DND-41 (cell line): Measurements from ENCODE around the gene WAC.
A peak's percentile ranks its signal among the peaks of the same experiment; 100 is the strongest.

ENCODE experiments used
- ATAC-seq: fragments of 200-7000 bp; cut with Tn5 transposase; 3 replicates; pipeline ENCODE4 v1.9.1; 2021; ENCODE audit warnings: low read depth; ENCODE audit not compliant: insufficient read depth
- DNase-seq: peaks from one replicate; pipeline ENCODE4 v3.0.0-alpha.2; 2020
- H2AFZ ChIP-seq: 2 replicates; pipeline ENCODE4 v1.6.0; 2012; ENCODE audit warnings: low read depth, low read length
- H3K27ac ChIP-seq: 2 replicates; pipeline ENCODE4 v1.5.1; 2012; ENCODE audit warnings: low read length, inconsistent platforms
- H3K27me3 ChIP-seq: fragments of 200-600 bp; sonication (generic); 2 replicates; pipeline ENCODE4 v1.6.0; 2012; ENCODE audit warnings: low read length, mild to moderate bottlenecking, inconsistent platforms; ENCODE audit not compliant: insufficient read depth, poor library complexity
- H3K36me3 ChIP-seq: 2 replicates; pipeline ENCODE4 v1.5.1; 2012; ENCODE audit warnings: low read length, inconsistent platforms; ENCODE audit not compliant: insufficient read depth
- H3K4me1 ChIP-seq: 2 replicates; pipeline ENCODE4 v1.5.1; 2012; ENCODE audit warnings: mild to moderate bottlenecking, low read length; ENCODE audit not compliant: insufficient read depth
- H3K4me2 ChIP-seq: 2 replicates; pipeline ENCODE4 v1.6.0; 2012; ENCODE audit warnings: mild to moderate bottlenecking, moderate library complexity, low read length, inconsistent platforms; ENCODE audit not compliant: insufficient read depth
- H3K4me3 ChIP-seq, 2 experiments: fragments of 200-600 bp in 1 of 2; shearing (Covaris generic) in 1 of 2; 2 replicates each; pipeline ENCODE4 v1.5.1; 2012 to 2016; ENCODE audit warnings: inconsistent platforms in 2 of 2, low read length in 2 of 2, mild to moderate bottlenecking in 2 of 2, low read depth in 1 of 2, moderate library complexity in 1 of 2
- H3K79me2 ChIP-seq: 2 replicates; pipeline ENCODE4 v1.6.0; 2012; ENCODE audit warnings: low read length, inconsistent platforms; ENCODE audit not compliant: insufficient read depth
- H3K9ac ChIP-seq: 2 replicates; pipeline ENCODE4 v1.6.0; 2012; ENCODE audit warnings: low read depth, mild to moderate bottlenecking, inconsistent platforms, low read length, moderate library complexity
- H3K9me3 ChIP-seq: 2 replicates; pipeline ENCODE4 v1.5.1; 2012; ENCODE audit warnings: low read length, moderate library complexity, mild to moderate bottlenecking, inconsistent platforms; ENCODE audit not compliant: insufficient read depth, severe bottlenecking
- H4K20me1 ChIP-seq: 2 replicates; pipeline ENCODE4 v1.6.0; 2012; ENCODE audit warnings: low read length; ENCODE audit not compliant: insufficient read depth
- EZH2 ChIP-seq: IDR thresholded peaks from 3 replicates; pipeline ENCODE4 v1.6.1; 2012; ENCODE audit warnings: borderline replicate concordance, low read depth, mild to moderate bottlenecking, moderate library complexity, low read length, inconsistent platforms; ENCODE audit not compliant: severe bottlenecking
- TF ChIP-seq, protein P1 (sequence below): IDR thresholded peaks from 2 replicates; pipeline ENCODE4 v1.5.1; 2012; ENCODE audit warnings: borderline replicate concordance, low read length, moderate library complexity, mild to moderate bottlenecking; ENCODE audit not compliant: poor library complexity, severe bottlenecking; ENCODE audit errors: extremely low read depth

WAC gene

DNA sequence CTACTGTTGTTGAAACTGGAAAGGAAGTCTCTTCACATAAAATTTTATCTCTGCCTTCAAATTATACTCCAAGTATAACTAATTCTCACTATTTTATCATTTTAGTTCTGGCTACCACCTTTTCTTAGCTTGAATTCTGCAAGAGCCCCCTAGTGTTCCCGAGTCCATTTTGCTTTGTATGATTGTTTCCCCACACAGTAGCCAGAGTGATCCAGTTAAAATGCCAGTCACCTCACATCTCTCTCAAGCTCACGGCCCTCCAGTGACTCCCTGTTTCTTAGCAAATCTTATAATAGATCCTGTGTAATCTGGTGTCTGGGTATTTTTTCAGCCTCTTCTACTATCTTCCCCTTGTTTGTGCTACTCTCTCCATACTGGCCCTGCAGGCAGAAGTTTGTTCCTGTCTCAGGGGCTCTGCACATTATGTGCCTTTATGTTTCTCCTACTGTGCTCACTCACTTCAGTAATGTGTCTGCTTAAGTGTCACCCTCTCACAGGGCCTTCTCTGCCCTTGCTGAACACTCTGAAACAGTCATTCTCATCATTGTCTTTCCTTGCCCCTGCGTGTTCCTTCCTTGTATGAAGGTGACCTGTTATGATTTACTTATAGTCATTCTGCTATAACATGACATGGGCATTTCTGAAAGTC lies 8.9 kb downstream of the WAC start:
- H3K36me3 ChIP-seq = peaks cover 97% of the 10 kb centered on the region
- no peaks in the 10 kb centered on the region for H3K9me3 ChIP-seq
- peaks cover 80% of the 10 kb centered on the region for H4K20me1 ChIP-seq
- no peak overlapping the region for H3K9ac ChIP-seq
- DNase-seq (no peak), ATAC-seq (0 out of 3 replicates have a peak, but pooled peaks have one; percentile 17)
- H2AFZ ChIP-seq = no peak overlapping the region
- H3K4me3 ChIP-seq = no peak overlapping the region
- no peaks in the 10 kb centered on the region for H3K27me3 ChIP-seq
- no peak for TF ChIP-seq EZH2
- no peak overlapping the region; the same call in 1 of the 2 replicates for H3K4me2 ChIP-seq
- H3K4me1 ChIP-seq = peaks cover 22% of the 10 kb centered on the region
- H3K27ac ChIP-seq = no peak overlapping the region
- H3K79me2 ChIP-seq = peaks cover 100% of the 10 kb centered on the region

DNA sequence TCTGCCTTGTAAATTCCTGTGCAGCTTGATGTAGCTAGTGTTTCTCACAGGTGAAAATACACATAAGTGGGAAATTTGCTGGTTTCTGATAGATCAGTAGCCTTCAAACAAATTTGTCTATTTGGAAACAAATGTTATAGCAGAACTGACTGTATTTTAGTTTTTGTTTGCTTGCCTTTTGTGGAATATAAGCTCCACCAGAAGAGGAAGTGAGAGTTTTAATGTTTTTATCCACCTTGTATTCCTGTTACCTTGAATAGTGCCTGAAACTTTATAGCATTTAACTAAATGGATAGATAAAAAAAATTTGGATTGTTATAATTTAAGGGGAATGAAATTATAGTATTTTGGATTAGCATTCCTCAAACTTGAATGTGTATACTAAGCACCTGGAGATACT lies 9.8 kb downstream of the WAC start:
- DNase-seq = no peak
- Histone ChIP-seq H3K4me1 (peaks cover 17% of the 10 kb centered on the region; the same call in 1 of the 2 replicates), H3K9ac (no peak overlapping the region), H3K9me3 (no peaks in the 10 kb centered on the region), H3K4me2 (no peak overlapping the region), H4K20me1 (peaks cover 73% of the 10 kb centered on the region), H3K27ac (no peak overlapping the region), H3K4me3 (no peak overlapping the region), H3K79me2 (peaks cover 100% of the 10 kb centered on the region), H3K27me3 (no peaks in the 10 kb centered on the region), H3K36me3 (peaks cover 92% of the 10 kb centered on the region), H2AFZ (no peak overlapping the region)
- TF ChIP-seq EZH2 = no peak
- TF ChIP-seq, protein P1, sequence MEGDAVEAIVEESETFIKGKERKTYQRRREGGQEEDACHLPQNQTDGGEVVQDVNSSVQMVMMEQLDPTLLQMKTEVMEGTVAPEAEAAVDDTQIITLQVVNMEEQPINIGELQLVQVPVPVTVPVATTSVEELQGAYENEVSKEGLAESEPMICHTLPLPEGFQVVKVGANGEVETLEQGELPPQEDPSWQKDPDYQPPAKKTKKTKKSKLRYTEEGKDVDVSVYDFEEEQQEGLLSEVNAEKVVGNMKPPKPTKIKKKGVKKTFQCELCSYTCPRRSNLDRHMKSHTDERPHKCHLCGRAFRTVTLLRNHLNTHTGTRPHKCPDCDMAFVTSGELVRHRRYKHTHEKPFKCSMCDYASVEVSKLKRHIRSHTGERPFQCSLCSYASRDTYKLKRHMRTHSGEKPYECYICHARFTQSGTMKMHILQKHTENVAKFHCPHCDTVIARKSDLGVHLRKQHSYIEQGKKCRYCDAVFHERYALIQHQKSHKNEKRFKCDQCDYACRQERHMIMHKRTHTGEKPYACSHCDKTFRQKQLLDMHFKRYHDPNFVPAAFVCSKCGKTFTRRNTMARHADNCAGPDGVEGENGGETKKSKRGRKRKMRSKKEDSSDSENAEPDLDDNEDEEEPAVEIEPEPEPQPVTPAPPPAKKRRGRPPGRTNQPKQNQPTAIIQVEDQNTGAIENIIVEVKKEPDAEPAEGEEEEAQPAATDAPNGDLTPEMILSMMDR = no peak
- ATAC-seq = no peak

DNA sequence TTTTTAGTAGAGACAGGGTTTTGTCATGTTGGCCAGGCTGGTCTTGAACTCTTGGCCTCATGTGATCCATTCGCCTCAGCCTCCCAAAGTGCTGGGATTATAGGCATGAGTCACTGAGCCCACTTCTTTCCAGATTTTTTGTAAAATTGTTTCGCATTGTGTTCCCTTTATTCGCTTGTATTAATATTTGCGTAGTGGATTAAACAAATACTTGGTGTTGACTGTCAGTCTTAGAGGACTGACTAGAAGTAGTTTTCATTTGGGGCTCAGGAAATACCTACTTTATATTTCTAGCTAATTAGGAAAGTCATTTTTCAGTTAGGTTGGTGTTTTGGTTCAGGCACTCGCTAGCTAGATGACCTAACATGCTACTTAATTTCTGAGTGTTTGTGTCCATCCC lies 11.1 kb downstream of the WAC start:
- no peak for DNase-seq
- ATAC-seq = no peak
- H3K9ac ChIP-seq = no peak overlapping the region
- peaks cover 71% of the 10 kb centered on the region for H4K20me1 ChIP-seq
- peaks cover 90% of the 10 kb centered on the region for H3K36me3 ChIP-seq
- H3K27ac ChIP-seq = no peak overlapping the region
- H3K27me3 ChIP-seq = no peaks in the 10 kb centered on the region
- no peak overlapping the region for H2AFZ ChIP-seq
- H3K9me3 ChIP-seq = no peaks in the 10 kb centered on the region
- peaks cover 99% of the 10 kb centered on the region for H3K79me2 ChIP-seq
- peaks cover 9% of the 10 kb centered on the region; the same call in 1 of the 2 replicates for H3K4me1 ChIP-seq
- no peak overlapping the region for H3K4me3 ChIP-seq
- TF ChIP-seq, protein P1 = no peak
- no peak for TF ChIP-seq EZH2
- no peak overlapping the region for H3K4me2 ChIP-seq

DNA sequence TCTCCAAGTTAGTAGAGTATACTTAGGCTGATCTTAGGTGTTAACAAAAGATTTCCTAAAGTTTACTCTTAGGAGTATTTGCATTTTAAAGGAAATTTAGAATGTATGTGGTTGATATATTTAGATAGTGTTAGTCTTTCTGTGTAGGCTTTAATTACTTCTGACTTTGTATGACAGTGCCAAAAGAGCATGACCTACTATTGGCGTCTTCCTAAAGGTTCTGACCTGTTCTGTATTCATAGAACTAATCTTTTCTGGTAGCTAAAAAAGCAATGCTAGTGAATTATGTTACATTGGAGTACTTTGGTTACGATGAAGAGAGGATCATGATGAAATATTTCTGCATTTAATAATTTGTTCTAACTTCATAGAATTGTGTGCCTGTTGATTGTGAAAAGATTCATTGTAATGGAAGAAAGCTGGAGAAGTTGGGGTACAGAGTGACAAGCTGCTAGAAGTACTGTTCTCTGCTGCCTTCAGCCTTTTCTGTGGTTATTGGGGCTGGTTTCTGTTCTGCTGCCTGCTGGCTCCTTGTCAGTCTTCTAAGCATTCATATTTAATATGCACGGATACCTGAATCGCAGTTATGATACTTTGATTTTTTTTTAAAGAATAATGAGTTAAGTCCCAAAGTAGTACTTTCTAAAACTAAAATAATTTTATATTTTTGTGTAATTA lies 13.2 kb downstream of the WAC start:
- Histone ChIP-seq H3K4me1 (0 out of 2 replicates have a peak, but pooled peaks cover 4% of the 10 kb centered on the region), H3K27me3 (no peaks in the 10 kb centered on the region), H3K79me2 (peaks cover 99% of the 10 kb centered on the region), H3K4me3 (no peak overlapping the region), H4K20me1 (peaks cover 79% of the 10 kb centered on the region), H3K4me2 (no peak overlapping the region), H3K9ac (no peak overlapping the region), H3K9me3 (no peaks in the 10 kb centered on the region), H3K27ac (no peak overlapping the region), H2AFZ (no peak overlapping the region), H3K36me3 (peaks cover 90% of the 10 kb centered on the region)
- no peak; the same call in 2 of the 3 replicates for ATAC-seq
- TF ChIP-seq, protein P1 = no peak
- TF ChIP-seq EZH2 = no peak
- no peak for DNase-seq
